ENCODE data around the gene DENND2A. TPM values are rescaled to one million over a fixed set of nuclear protein-coding genes. Genes with fewer than 3 reads are reported as not detected.

The DENND2A gene, protein sequence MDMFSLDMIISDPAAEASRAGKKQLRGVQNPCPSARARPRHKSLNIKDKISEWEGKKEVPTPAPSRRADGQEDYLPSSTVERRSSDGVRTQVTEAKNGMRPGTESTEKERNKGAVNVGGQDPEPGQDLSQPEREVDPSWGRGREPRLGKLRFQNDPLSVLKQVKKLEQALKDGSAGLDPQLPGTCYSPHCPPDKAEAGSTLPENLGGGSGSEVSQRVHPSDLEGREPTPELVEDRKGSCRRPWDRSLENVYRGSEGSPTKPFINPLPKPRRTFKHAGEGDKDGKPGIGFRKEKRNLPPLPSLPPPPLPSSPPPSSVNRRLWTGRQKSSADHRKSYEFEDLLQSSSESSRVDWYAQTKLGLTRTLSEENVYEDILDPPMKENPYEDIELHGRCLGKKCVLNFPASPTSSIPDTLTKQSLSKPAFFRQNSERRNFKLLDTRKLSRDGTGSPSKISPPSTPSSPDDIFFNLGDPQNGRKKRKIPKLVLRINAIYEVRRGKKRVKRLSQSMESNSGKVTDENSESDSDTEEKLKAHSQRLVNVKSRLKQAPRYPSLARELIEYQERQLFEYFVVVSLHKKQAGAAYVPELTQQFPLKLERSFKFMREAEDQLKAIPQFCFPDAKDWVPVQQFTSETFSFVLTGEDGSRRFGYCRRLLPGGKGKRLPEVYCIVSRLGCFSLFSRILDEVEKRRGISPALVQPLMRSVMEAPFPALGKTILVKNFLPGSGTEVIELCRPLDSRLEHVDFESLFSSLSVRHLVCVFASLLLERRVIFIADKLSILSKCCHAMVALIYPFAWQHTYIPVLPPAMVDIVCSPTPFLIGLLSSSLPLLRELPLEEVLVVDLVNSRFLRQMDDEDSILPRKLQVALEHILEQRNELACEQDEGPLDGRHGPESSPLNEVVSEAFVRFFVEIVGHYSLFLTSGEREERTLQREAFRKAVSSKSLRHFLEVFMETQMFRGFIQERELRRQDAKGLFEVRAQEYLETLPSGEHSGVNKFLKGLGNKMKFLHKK
- total RNA-seq: not detected

DNA sequence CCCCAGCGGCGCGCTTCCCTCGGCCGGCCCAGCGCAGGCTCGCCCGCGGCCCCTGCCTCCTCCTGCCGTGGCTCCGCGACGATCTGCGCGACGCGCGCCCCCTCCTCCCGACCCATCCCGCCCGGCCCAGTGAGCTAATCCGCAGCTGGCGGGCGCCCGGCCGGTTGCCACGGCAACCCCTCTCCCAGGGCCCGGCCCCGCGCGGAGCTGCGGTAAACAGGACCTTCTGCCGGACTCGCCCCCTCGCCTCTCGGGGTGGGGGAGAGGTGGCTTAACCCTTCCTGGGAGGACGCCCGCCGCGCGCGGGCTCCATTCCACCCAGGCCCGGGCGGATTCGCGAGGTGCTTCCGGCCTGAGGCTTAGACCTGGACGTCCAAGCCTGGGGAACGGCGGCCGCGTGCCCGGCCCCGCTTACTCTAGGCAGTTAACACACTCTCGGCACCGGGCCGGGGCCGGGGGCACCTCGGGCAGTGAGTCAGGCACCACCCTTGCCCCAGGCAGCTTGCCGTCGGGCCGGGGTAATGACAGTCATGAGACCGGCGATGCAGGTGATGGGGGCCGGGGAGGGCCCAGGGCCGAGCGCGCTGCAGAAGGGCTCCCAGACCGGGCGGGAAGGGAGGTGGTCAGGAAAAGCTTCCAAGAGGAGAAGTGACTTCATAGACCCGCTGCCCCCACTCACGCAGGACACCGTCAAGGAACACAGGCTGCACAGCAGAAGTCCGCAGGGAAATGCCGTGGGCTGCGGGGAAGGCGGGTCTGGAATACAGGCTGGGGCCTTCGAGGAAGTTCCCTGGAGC, at the start of gene DENND2A:
Gene DENND2A, minus strand, starts transcription at position 87 of the 797 bp plus-strand sequence. CDS start 38,416 bp downstream, outside the sequence.
- ATAC-seq (replicated peaks): peak; percentile 9
- H3K4me3 Mint-ChIP-seq: peak within 1 kb of the TSS; percentile 79

DNA sequence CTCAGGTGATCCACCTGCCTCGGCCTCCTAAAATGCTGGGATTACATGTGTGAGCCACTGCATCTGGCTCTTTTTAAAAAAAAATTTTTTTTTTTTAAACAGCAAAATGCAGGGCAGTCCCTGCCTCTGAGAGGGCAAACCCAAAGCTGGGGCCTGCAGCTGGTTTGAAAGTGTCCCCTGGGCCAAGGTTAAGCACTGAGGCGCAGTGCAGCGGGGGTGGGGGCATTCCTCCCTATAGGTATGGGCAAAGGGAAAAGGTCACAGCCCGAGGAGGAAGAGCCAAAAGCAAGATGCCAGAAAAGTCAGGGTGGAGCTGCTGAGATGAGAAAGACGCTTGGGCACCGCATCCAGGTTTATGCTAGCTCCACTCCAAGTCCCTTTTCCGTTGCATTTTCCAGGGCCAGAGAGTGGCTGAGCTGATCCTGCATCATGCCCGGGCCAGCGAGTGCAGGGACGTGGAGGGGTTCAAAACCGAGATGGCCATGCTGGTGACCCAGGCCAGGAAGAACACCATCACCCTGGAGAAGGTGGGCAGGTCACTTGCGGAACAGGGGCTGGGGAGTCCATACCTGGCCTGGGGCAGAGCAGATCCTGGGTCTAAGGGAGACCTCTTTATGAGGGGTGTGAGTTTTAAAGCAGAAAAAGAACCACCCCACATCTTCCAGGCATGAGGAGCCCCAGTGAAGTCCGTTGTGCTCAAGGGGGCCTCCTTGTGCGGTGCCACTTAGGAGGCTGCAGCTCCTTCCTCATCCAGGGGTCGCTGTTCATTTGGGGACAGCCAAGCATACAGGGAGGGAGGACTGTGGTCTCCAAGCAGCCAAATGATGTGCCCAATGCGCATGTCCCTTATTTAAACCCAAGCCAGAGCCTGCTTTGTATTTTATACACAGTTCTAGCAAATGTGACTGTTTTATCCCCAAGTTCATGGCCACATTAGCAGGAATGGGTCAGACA, 48.9 kb upstream of the DENND2A start:
- Mint-ChIP-seq H3K27ac (no peak overlapping the region), H3K4me3 (no peak overlapping the region), H3K4me1 (no peaks in the 10 kb centered on the region), H3K36me3 (ENCODE audit: low read depth) (peaks cover 51% of the 10 kb centered on the region), H3K9me3 (no peaks in the 10 kb centered on the region), H3K27me3 (no peaks in the 10 kb centered on the region)
- no peak for ATAC-seq (replicated peaks)

More for the DNA sequence above, at the start of gene DENND2A:
- Mint-ChIP-seq H3K36me3 (ENCODE audit: low read depth) (no peaks in the 10 kb centered on the region), H3K4me1 (peaks cover 10% of the 10 kb centered on the region), H3K27ac (no peak within 1 kb of the TSS), H3K27me3 (peaks cover 59% of the 10 kb centered on the region), H3K9me3 (no peaks in the 10 kb centered on the region)

DNA sequence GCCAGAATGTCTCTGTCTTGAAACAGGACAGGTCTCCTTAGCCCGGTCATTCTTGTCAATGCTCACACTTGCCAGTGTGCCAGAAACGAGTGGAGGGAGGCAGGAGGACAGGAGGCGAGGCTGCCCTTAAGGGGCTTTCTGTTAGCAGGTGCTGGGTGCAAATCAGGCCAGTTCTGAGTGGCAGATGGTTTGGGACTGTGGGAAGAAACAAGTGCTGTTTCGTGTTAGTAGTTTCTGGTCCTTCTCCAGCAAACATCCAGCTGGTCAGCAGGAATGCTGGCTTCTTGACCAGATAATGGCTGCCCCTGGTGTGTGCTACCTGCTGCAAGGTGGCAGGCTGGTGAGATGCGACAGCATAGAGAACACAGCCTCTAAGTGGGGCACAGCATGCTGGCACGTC, 47.7 kb upstream of the DENND2A start:
- Mint-ChIP-seq H3K36me3 (ENCODE audit: low read depth) (peaks cover 61% of the 10 kb centered on the region), H3K9me3 (no peaks in the 10 kb centered on the region), H3K4me1 (no peaks in the 10 kb centered on the region), H3K27me3 (no peaks in the 10 kb centered on the region), H3K27ac (no peak overlapping the region), H3K4me3 (no peak overlapping the region)
- ATAC-seq (replicated peaks): no peak

DNA sequence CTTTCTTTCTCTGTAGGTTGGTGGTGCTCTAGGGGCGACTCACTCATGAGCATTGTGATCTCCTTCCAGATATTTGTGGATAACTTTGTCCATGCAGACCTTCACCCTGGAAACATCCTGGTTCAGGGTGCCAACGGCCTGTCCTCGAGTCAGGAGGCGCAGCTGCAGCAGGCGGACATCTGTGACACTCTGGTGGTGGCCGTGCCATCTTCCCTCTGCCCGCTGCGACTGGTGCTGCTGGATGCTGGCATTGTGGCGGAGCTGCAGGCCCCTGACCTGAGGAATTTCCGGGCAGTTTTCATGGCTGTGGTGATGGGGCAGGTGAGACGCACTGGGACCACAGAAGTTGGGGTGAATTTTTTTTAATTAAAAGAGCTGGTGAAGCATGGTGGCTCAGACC, 46.3 kb upstream of the DENND2A start:
- Mint-ChIP-seq H3K4me1 (no peaks in the 10 kb centered on the region), H3K36me3 (ENCODE audit: low read depth) (peaks cover 62% of the 10 kb centered on the region), H3K4me3 (no peak overlapping the region), H3K9me3 (no peaks in the 10 kb centered on the region), H3K27ac (no peak overlapping the region), H3K27me3 (no peaks in the 10 kb centered on the region)
- ATAC-seq (replicated peaks): no peak

DNA sequence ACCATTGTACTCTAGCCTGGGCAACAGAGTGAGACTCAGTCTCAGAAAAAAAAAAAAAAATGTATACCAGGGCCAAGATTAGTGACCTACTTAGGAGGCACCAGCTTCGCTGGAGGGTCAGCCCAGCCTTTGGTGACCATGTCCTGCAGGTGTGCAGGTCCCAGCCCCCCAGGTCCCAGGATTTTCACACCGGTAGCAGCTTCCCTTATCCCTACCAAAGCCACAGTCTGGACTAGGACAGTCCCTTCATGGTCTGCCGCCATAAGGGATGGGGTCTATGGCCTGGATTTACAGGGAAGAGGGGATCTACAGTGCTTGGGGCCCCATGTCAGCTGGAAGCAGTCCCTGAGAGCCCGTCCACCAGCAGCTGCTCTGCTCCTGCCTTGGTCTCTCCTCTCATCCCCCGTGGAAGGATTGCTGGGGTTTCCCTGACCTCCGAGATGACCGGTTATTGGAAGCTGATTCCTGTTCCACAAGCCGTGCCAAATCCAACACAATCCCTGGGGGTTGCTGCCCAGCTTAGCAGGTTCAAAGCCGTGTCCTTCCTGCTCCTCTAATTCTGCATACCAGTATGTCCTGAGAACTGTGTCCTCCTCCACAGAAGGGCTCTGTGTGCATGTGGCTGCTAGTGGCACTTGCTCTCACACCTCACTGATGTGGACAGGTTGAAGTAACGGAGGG, 44.9 kb upstream of the DENND2A start:
- H3K4me1 Mint-ChIP-seq: peaks cover 4% of the 10 kb centered on the region
- no peak overlapping the region for H3K4me3 Mint-ChIP-seq
- H3K27me3 Mint-ChIP-seq: no peaks in the 10 kb centered on the region
- H3K9me3 Mint-ChIP-seq: no peaks in the 10 kb centered on the region
- H3K36me3 Mint-ChIP-seq (ENCODE audit: low read depth): peaks cover 60% of the 10 kb centered on the region
- no peak for ATAC-seq (replicated peaks)
- H3K27ac Mint-ChIP-seq: no peak overlapping the region

DNA sequence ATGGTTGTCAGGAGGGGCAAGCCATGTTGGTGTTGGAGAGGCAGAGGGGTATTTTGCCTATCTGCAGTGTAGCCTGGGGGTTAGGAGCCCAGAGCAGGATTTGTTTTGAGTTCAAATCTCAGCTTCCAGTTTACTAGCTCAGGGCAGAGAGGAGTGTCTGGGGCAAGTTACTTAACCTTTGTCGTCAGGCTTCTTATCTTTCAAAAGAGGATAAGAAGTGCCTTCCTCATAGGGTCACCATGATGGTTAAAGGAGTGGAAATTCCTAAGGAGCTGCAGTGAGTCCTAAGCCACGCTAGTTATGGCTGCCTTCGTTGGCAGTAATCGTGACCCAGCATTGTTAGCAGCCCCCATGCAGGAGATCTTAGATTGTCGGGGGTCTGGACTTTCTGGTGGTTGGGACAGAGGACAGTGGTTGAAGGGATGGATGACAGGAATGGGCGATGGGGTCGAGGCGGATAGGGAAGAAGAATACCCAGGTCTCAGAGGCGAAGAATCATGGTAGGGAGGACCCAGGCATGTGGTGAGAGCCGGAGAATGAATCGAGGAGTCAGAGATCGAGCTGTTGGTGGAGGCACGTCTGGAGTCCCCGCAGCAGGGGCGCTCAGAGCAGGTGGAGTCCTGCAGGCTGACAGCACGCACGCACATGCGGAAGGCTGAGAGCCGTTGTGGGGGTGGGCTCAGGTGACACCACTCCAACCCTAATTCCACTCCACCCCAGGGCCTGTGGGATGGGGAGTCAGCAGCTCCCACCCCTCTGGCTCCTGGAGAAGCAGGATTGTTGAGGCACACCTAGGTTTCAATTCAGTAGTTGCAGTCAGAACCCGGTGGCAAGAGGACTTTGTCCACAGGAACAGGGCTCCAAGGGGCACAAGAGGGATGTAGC, 43.7 kb upstream of the DENND2A start:
- Mint-ChIP-seq H3K4me3 (no peak overlapping the region), H3K36me3 (ENCODE audit: low read depth) (peaks cover 68% of the 10 kb centered on the region), H3K4me1 (peaks cover 4% of the 10 kb centered on the region), H3K27ac (peak overlapping the region; percentile 32), H3K9me3 (no peaks in the 10 kb centered on the region), H3K27me3 (no peaks in the 10 kb centered on the region)
- no peak for ATAC-seq (replicated peaks)

DNA sequence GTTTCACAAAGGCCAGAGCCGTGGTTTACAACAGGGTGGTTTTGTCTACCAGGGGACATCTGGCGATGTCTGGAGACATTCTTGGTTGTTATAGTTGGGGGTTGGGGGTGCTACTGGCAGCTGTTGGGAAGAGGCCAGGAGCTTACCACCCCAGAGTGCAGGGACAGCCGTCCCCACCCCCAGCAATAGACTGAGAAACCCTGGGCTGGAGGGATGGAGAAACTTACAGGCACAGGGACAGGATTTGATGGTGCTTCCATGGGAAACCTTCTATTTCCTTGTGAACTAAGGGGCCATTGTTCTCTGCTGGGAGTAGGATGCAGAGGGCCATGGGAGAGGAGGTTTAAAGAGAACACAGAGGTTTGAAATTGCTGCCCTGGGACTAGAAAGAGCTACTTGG, 43.0 kb upstream of the DENND2A start:
- Mint-ChIP-seq H3K27me3 (no peaks in the 10 kb centered on the region), H3K27ac (no peak overlapping the region), H3K4me3 (no peak overlapping the region), H3K9me3 (no peaks in the 10 kb centered on the region), H3K4me1 (peaks cover 4% of the 10 kb centered on the region), H3K36me3 (ENCODE audit: low read depth) (peaks cover 72% of the 10 kb centered on the region)
- no peak for ATAC-seq (replicated peaks)

DNA sequence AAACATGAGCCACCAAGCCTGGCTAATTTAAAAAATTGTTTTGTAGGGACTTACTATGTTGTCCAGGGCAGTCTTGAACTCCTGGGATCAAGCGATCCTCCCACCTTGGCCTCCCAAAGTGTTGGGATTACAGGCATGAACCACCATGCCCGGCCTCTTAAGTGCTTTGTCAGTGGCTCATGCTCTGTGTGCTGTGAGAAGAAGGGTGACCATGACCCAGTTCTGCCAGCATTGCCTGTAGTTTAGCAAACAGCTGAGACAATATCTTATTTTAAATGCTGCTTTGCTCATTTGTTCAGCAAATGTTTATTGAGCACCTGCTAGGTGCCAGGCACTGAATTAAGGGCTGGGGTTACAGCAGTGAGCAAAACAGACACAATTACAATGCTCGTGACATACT, 41.2 kb upstream of the DENND2A start:
- Mint-ChIP-seq H3K4me3 (no peak overlapping the region), H3K36me3 (ENCODE audit: low read depth) (peaks cover 73% of the 10 kb centered on the region), H3K27me3 (no peaks in the 10 kb centered on the region), H3K9me3 (no peaks in the 10 kb centered on the region), H3K27ac (peak overlapping the region; percentile 74), H3K4me1 (peaks cover 4% of the 10 kb centered on the region)
- no peak for ATAC-seq (replicated peaks)

DNA sequence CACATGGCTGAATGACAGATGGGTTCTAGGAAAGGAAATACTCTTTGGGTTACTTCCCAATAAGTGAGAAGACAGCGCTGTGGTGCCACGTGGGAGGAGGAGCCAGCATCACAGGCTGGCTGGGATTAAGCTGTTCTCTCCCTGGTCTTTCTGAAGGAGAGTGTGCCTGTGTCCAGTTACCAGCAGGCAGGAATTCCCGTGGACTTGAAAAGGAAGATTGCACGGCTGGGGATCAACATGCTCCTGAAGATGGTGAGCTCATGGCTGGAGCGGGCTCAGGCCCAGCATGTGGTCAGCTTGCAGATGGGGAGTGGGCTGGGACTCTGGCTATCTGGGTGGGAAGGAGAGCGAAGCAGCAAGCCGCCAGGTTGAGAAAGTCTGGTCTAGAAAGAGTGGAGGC, 40.3 kb upstream of the DENND2A start:
- H3K36me3 Mint-ChIP-seq (ENCODE audit: low read depth): peaks cover 81% of the 10 kb centered on the region
- H3K27ac Mint-ChIP-seq: peak overlapping the region; percentile 39
- peaks cover 4% of the 10 kb centered on the region for H3K4me1 Mint-ChIP-seq
- ATAC-seq (replicated peaks): no peak
- no peaks in the 10 kb centered on the region for H3K9me3 Mint-ChIP-seq
- H3K4me3 Mint-ChIP-seq: no peak overlapping the region
- no peaks in the 10 kb centered on the region for H3K27me3 Mint-ChIP-seq

DNA sequence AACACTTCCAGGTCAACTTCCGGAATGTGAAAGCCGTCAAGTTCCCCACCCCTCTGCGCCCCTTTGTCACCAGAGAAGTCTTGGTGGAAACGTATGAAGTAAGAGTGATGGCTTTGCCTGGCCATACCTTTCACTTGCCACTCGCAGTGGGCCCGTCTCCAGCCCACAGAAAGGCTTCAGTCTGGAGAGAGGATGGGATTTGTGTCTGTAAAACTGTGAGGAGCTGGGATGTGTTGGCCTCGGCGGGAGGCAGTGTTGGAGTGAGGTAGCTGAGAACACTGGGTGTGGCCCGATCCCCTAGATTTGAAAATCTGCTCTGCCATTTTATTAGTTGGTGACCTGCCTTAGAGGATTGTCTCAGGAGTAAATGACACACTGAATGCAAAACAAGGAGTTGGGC, 38.6 kb upstream of the DENND2A start:
- Mint-ChIP-seq H3K27me3 (no peaks in the 10 kb centered on the region), H3K36me3 (ENCODE audit: low read depth) (peaks cover 70% of the 10 kb centered on the region), H3K27ac (no peak overlapping the region), H3K9me3 (no peaks in the 10 kb centered on the region), H3K4me3 (no peak overlapping the region), H3K4me1 (peaks cover 4% of the 10 kb centered on the region)
- no peak for ATAC-seq (replicated peaks)

DNA sequence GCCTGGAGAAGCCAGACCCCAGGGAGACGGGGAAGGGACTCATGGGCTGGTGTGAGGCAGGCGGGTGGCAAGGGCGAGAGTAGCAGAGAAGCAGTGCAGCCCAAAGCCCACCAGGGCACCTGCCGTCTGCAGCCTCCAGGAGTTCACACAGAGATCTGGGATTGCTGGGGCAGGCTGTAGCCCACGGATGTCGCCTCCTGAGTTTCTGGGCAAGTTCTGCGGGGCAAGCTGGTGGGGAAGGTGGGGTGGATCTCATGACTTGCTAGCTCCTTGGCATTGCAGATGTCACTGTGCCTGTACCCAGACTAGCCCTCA, 38.2 kb upstream of the DENND2A start:
- peaks cover 4% of the 10 kb centered on the region for H3K4me1 Mint-ChIP-seq
- no peak overlapping the region for H3K27ac Mint-ChIP-seq
- no peaks in the 10 kb centered on the region for H3K9me3 Mint-ChIP-seq
- no peak overlapping the region for H3K4me3 Mint-ChIP-seq
- no peak for ATAC-seq (replicated peaks)
- H3K36me3 Mint-ChIP-seq (ENCODE audit: low read depth): peaks cover 65% of the 10 kb centered on the region
- no peaks in the 10 kb centered on the region for H3K27me3 Mint-ChIP-seq

DNA sequence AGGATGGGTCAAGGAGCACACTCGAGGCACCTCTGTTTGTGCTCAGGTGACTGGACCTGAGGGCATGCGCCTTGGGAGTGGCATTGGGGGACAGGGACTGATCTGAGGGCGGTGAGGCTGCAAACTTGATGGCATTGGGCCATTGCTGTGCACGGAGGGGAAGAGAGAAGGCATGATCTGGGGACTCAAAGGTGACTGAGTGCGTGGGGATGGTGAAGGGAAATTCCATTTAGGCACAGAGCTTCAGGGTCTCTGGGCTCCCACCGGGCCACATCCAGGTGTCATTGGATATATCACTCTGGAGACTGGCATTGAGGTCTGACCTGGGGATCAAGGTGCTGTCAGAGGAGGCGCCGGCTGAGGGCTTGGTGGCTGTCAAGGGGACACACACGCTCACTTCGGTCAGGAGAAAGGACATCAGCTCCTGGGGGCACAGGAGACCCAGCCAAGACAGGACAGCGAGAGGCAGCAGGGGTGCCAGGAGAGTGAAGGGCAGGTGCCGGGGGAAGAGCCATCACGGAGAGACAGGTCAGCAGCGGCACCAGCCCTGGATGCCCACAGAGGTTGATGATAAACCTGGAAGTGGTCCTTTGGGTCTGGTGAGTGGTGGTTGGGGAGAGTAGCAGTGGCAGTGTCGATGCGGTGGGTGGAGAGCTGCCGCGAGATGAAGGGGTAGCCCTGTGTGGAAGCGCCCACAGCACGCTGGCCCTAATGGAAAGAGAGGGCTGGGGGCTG, 37.6 kb upstream of the DENND2A start:
- H3K4me1 Mint-ChIP-seq: peaks cover 4% of the 10 kb centered on the region
- ATAC-seq (replicated peaks): no peak
- H3K4me3 Mint-ChIP-seq: no peak overlapping the region
- no peaks in the 10 kb centered on the region for H3K27me3 Mint-ChIP-seq
- no peak overlapping the region for H3K27ac Mint-ChIP-seq
- no peaks in the 10 kb centered on the region for H3K9me3 Mint-ChIP-seq
- peaks cover 63% of the 10 kb centered on the region for H3K36me3 Mint-ChIP-seq (ENCODE audit: low read depth)

Measured in activated T-helper 17 cell treated with anti-CD3 and anti-CD28 coated beads, Interleukin-2, amount 50 U/mL, for 72 hours (primary cell).